ENCODE data around the gene SPEM1. TPM values are rescaled to one million over a fixed set of nuclear protein-coding genes. Genes with fewer than 3 reads are reported as not detected.

SPEM1 gene
- total RNA-seq, 1 donor from 2014 or later: not detected

- Histone ChIP-seq H3K27me3 (ENCODE audit: low read depth) (peaks cover 45% of the 10 kb centered on the region), H3K9me3 (replicated peaks) (no peaks in the 10 kb centered on the region), H3K36me3 (no peaks in the 10 kb centered on the region), H3K4me1 (peaks cover 36% of the 10 kb centered on the region), H3K4me3 (peak within 1 kb of the TSS; percentile 70), H3K27ac (replicated peaks) (peak within 1 kb of the TSS; percentile 74)
- intact Hi-C loops (cut with micrococcal nuclease): no loop called here
- TF ChIP-seq CTCF (IDR thresholded peaks at IDR 0.05; ENCODE audit: borderline replicate concordance): peak; percentile 36
- peak; percentile 88 for DNase-seq
These were observed 24.8 kb downstream of the SPEM1 start, which contains the start of gene CHRNB1 for GRCh38 chr17:7444682-7445618. Gene CHRNB1, plus strand, starts transcription at chr17:7445061. Its CDS starts 67 bp downstream, at chr17:7445128.

GRCh38 chr17:7445619-7445968 lies 25.5 kb downstream of the SPEM1 start:
- Histone ChIP-seq H3K9me3 (replicated peaks) (no peaks in the 10 kb centered on the region), H3K4me1 (peaks cover 30% of the 10 kb centered on the region), H3K27me3 (ENCODE audit: low read depth) (peaks cover 39% of the 10 kb centered on the region), H3K36me3 (no peaks in the 10 kb centered on the region), H3K27ac (replicated peaks) (peak overlapping the region; percentile 74), H3K4me3 (peak overlapping the region; percentile 70)
- no peak for TF ChIP-seq CTCF (IDR thresholded peaks at IDR 0.05; ENCODE audit: borderline replicate concordance)
- intact Hi-C loops (cut with micrococcal nuclease): no loop called here
- DNase-seq: no peak

- no peaks in the 10 kb centered on the region for H3K36me3 ChIP-seq
- no peak for DNase-seq
- H3K4me3 ChIP-seq: no peak overlapping the region
- H3K4me1 ChIP-seq: peaks cover 24% of the 10 kb centered on the region
- TF ChIP-seq CTCF (IDR thresholded peaks at IDR 0.05; ENCODE audit: borderline replicate concordance): no peak
- intact Hi-C loops (cut with micrococcal nuclease): no loop called here
- H3K27ac ChIP-seq (replicated peaks): no peak overlapping the region
- H3K9me3 ChIP-seq (replicated peaks): no peaks in the 10 kb centered on the region
- peaks cover 35% of the 10 kb centered on the region for H3K27me3 ChIP-seq (ENCODE audit: low read depth)
These were observed 28.3 kb downstream of the SPEM1 start for GRCh38 chr17:7448461-7448860.

GRCh38 chr17:7459961-7460545 lies 39.9 kb downstream of the SPEM1 start:
- Histone ChIP-seq H3K27me3 (ENCODE audit: low read depth) (no peaks in the 10 kb centered on the region), H3K27ac (replicated peaks) (peak overlapping the region; percentile 27), H3K36me3 (peaks cover 29% of the 10 kb centered on the region), H3K9me3 (replicated peaks) (no peaks in the 10 kb centered on the region), H3K4me3 (no peak overlapping the region), H3K4me1 (peaks cover 19% of the 10 kb centered on the region)
- TF ChIP-seq CTCF (IDR thresholded peaks at IDR 0.05; ENCODE audit: borderline replicate concordance): no peak
- intact Hi-C loops (cut with micrococcal nuclease): no loop called here
- no peak for DNase-seq

- intact Hi-C loops (cut with micrococcal nuclease): no loop called here
- no peaks in the 10 kb centered on the region for H3K9me3 ChIP-seq (replicated peaks)
- peaks cover 39% of the 10 kb centered on the region for H3K36me3 ChIP-seq
- no peak overlapping the region for H3K4me3 ChIP-seq
- DNase-seq: no peak
- no peak overlapping the region for H3K27ac ChIP-seq (replicated peaks)
- peaks cover 17% of the 10 kb centered on the region for H3K4me1 ChIP-seq
- no peaks in the 10 kb centered on the region for H3K27me3 ChIP-seq (ENCODE audit: low read depth)
- TF ChIP-seq CTCF (IDR thresholded peaks at IDR 0.05; ENCODE audit: borderline replicate concordance): no peak
These were observed 40.9 kb downstream of the SPEM1 start for GRCh38 chr17:7460850-7461660.
